HEK293 (cell line): ENCODE results near the gene PPP1R10.

Experiments
- CTCF ChIA-PET: fragments of 350-600 bp; formaldehyde crosslinking; extraction: SDS; loops from one replicate; lab custom pipeline; 2021; ENCODE audit warnings: antibody characterized with exemption; lab: Yijun Ruan, JAX
- POLR2A ChIA-PET: fragments of 300-600 bp; formaldehyde crosslinking; extraction: SDS; loops from one replicate; lab custom pipeline; 2020; ENCODE audit warnings: antibody characterized with exemption, inconsistent platforms; lab: Yijun Ruan, JAX
- H3K27ac ChIP-seq: fragments of 200-500 bp; sonication (Bioruptor generic); 2 replicates; pipeline ENCODE4 v1.5.1; 2014; ENCODE audit warnings: low read depth, low read length, control low read depth, inconsistent platforms; ENCODE audit errors: extremely low read depth
- H3K36me3 ChIP-seq, 2 experiments: fragments of 200-500 bp in 1 of 2; sonication (Bioruptor generic) in 1 of 2; 1 replicate in 1 of 2; 2 replicates in 1 of 2; pipeline ENCODE4 v1.5.1; 2014 to 2017; ENCODE audit warnings: inconsistent platforms in 2 of 2, low read length in 2 of 2; ENCODE audit not compliant: control insufficient read depth in 2 of 2, insufficient read depth in 1 of 2
- H3K4me1 ChIP-seq: fragments of 200-500 bp; sonication (Bioruptor generic); 2 replicates; pipeline ENCODE4 v1.5.1; 2014; ENCODE audit warnings: mild to moderate bottlenecking, low read length, inconsistent platforms; ENCODE audit not compliant: control insufficient read depth, insufficient read depth
- H3K4me3 ChIP-seq: 2 replicates; pipeline ENCODE4 v1.5.1; 2011; ENCODE audit warnings: low read depth, mild to moderate bottlenecking, control low read depth, low read length, moderate library complexity
- H3K9me3 ChIP-seq: fragments of 200-500 bp; sonication (Bioruptor generic); 2 replicates; pipeline ENCODE4 v1.5.1; 2014; ENCODE audit warnings: low read depth, low read length, inconsistent platforms; ENCODE audit not compliant: control insufficient read depth, insufficient read depth
- GLI4 ChIP-seq: fragments of 450-650 bp; formaldehyde crosslinking; IDR thresholded peaks from 2 replicates; pipeline ENCODE4 v1.5.1; 2016; ENCODE audit warnings: missing biosample characterization, missing genetic modification characterization
- GLIS2 ChIP-seq: fragments of 450-650 bp; formaldehyde crosslinking; IDR thresholded peaks from 2 replicates; pipeline ENCODE4 v1.5.1; 2016; ENCODE audit warnings: missing biosample characterization, missing genetic modification characterization
- WT1 ChIP-seq: fragments of 450-650 bp; formaldehyde crosslinking; IDR thresholded peaks from 2 replicates; pipeline ENCODE4 v1.5.1; 2016; ENCODE audit warnings: missing biosample characterization, missing genetic modification characterization
- ZFP37 ChIP-seq: fragments of 450-650 bp; formaldehyde crosslinking; IDR thresholded peaks from 2 replicates; pipeline ENCODE4 v1.5.1; 2016; ENCODE audit warnings: missing biosample characterization, missing genetic modification characterization
- ZNF10 ChIP-seq: fragments of 450-650 bp; formaldehyde crosslinking; IDR thresholded peaks from 2 replicates; pipeline ENCODE4 v1.5.1; 2017; ENCODE audit warnings: missing biosample characterization, missing genetic modification characterization
- ZNF112 ChIP-seq: fragments of 450-650 bp; formaldehyde crosslinking; IDR thresholded peaks from 2 replicates; pipeline ENCODE4 v1.5.0; 2017; ENCODE audit warnings: missing biosample characterization, missing genetic modification characterization
- ZNF214 ChIP-seq: fragments of 450-650 bp; formaldehyde crosslinking; IDR thresholded peaks from 2 replicates; pipeline ENCODE4 v1.5.1; 2017; ENCODE audit warnings: missing biosample characterization, mild to moderate bottlenecking, missing genetic modification characterization, borderline replicate concordance
- ZNF221 ChIP-seq: fragments of 450-650 bp; formaldehyde crosslinking; IDR thresholded peaks from 2 replicates; pipeline ENCODE4 v1.5.1; 2017; ENCODE audit warnings: missing biosample characterization, missing genetic modification characterization, borderline replicate concordance
- ZNF266 ChIP-seq: fragments of 450-650 bp; formaldehyde crosslinking; IDR thresholded peaks from 2 replicates; pipeline ENCODE4 v1.5.1; 2016; ENCODE audit warnings: missing biosample characterization, missing genetic modification characterization, low read depth
- ZNF302 ChIP-seq: fragments of 450-650 bp; formaldehyde crosslinking; IDR thresholded peaks from 2 replicates; pipeline ENCODE4 v1.5.1; 2016; ENCODE audit warnings: missing biosample characterization, missing genetic modification characterization, low read depth
- ZNF324 ChIP-seq: fragments of 450-650 bp; formaldehyde crosslinking; IDR thresholded peaks from 2 replicates; pipeline ENCODE4 v1.5.1; 2016; ENCODE audit warnings: missing biosample characterization, missing genetic modification characterization
- ZNF514 ChIP-seq: fragments of 450-650 bp; formaldehyde crosslinking; IDR thresholded peaks from 2 replicates; pipeline ENCODE4 v1.5.1; 2016; ENCODE audit warnings: missing biosample characterization, missing genetic modification characterization
- ZNF658 ChIP-seq: fragments of 450-650 bp; formaldehyde crosslinking; IDR thresholded peaks from 2 replicates; pipeline ENCODE4; 2016; ENCODE audit warnings: missing biosample characterization, missing genetic modification characterization
- ZNF830 ChIP-seq: fragments of 450-650 bp; IDR thresholded peaks from 2 replicates; pipeline ENCODE4 v1.5.0; 2018; ENCODE audit warnings: missing biosample characterization, missing genetic modification characterization, low read depth, mild to moderate bottlenecking, moderate library complexity
- ZXDB ChIP-seq: fragments of 450-650 bp; formaldehyde crosslinking; IDR thresholded peaks from 2 replicates; pipeline ENCODE4 v1.5.1; 2016; ENCODE audit warnings: missing biosample characterization, missing genetic modification characterization
- TF ChIP-seq, protein P1 (sequence below): fragments of 450-650 bp; formaldehyde crosslinking; IDR thresholded peaks from 2 replicates; pipeline ENCODE4 v1.5.1; 2016; ENCODE audit warnings: missing biosample characterization, missing genetic modification characterization
- TF ChIP-seq, protein P2 (sequence below): fragments of 450-650 bp; formaldehyde crosslinking; IDR thresholded peaks from 2 replicates; pipeline ENCODE4 v1.5.1; 2016; ENCODE audit warnings: missing biosample characterization, missing genetic modification characterization, low read depth
- TF ChIP-seq, protein P3 (sequence below): fragments of 450-650 bp; IDR thresholded peaks from 2 replicates; pipeline ENCODE4 v1.5.1; 2018; ENCODE audit warnings: missing biosample characterization, missing genetic modification characterization
- TF ChIP-seq, protein P4 (sequence below): fragments of 450-650 bp; formaldehyde crosslinking; IDR thresholded peaks from 2 replicates; pipeline ENCODE4 v1.5.1; 2016; ENCODE audit warnings: missing biosample characterization, missing genetic modification characterization
- TF ChIP-seq, protein P5 (sequence below): fragments of 450-650 bp; formaldehyde crosslinking; IDR thresholded peaks from 2 replicates; pipeline ENCODE4 v1.5.1; 2017; ENCODE audit warnings: missing biosample characterization, missing genetic modification characterization
- TF ChIP-seq, protein P6 (sequence below): fragments of 450-650 bp; formaldehyde crosslinking; IDR thresholded peaks from 2 replicates; pipeline ENCODE4 v1.5.1; 2016; ENCODE audit warnings: missing biosample characterization, missing genetic modification characterization, borderline replicate concordance
- TF ChIP-seq, protein P7 (sequence below): fragments of 450-650 bp; formaldehyde crosslinking; IDR thresholded peaks from 2 replicates; pipeline ENCODE4 v1.5.1; 2017; ENCODE audit warnings: missing biosample characterization, missing genetic modification characterization

Gene PPP1R10

DNA sequence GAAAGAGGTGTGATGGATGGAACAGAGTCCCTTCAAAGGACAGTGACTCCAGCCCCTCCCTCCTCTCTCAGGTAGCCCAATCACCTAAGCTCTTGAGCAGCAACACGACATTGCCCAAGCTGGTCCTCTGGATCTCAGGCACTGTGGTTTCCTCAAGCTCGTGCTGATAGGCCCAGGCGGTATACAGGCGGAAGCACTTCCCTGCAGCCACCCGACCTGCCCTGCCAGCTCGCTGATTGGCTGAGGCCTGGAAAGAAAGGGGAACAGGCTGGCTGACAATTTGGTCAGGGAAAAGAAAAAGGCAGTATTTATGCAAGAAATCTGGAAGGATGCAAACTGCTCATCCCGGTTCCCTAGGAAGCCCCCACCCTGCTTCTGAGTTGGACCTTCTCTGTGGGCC lies 39.5 kb upstream of the PPP1R10 start:
- no peak overlapping the region for H3K4me3 ChIP-seq
- TF ChIP-seq, protein P1, sequence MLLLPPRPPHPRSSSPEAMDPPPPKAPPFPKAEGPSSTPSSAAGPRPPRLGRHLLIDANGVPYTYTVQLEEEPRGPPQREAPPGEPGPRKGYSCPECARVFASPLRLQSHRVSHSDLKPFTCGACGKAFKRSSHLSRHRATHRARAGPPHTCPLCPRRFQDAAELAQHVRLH (tag by site-specific recombination) = no peak
- no peak for TF ChIP-seq ZNF830 (tag by site-specific recombination)
- no peak for TF ChIP-seq GLIS2
- no peak for TF ChIP-seq ZNF214 (tag by site-specific recombination)
- no peak for TF ChIP-seq ZNF302 (tag by site-specific recombination)
- TF ChIP-seq, protein P2, sequence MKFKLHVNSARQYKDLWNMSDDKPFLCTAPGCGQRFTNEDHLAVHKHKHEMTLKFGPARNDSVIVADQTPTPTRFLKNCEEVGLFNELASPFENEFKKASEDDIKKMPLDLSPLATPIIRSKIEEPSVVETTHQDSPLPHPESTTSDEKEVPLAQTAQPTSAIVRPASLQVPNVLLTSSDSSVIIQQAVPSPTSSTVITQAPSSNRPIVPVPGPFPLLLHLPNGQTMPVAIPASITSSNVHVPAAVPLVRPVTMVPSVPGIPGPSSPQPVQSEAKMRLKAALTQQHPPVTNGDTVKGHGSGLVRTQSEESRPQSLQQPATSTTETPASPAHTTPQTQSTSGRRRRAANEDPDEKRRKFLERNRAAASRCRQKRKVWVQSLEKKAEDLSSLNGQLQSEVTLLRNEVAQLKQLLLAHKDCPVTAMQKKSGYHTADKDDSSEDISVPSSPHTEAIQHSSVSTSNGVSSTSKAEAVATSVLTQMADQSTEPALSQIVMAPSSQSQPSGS (tag by site-specific recombination) = no peak
- TF ChIP-seq ZNF266 (tag by site-specific recombination) = no peak
- no peak for TF ChIP-seq WT1 (tag by site-specific recombination)
- TF ChIP-seq ZNF221 (tag by site-specific recombination) = no peak
- TF ChIP-seq, protein P3, sequence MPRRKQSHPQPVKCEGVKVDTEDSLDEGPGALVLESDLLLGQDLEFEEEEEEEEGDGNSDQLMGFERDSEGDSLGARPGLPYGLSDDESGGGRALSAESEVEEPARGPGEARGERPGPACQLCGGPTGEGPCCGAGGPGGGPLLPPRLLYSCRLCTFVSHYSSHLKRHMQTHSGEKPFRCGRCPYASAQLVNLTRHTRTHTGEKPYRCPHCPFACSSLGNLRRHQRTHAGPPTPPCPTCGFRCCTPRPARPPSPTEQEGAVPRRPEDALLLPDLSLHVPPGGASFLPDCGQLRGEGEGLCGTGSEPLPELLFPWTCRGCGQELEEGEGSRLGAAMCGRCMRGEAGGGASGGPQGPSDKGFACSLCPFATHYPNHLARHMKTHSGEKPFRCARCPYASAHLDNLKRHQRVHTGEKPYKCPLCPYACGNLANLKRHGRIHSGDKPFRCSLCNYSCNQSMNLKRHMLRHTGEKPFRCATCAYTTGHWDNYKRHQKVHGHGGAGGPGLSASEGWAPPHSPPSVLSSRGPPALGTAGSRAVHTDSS (tag by site-specific recombination) = no peak
- TF ChIP-seq ZNF514 (tag by site-specific recombination) = no peak
- TF ChIP-seq, protein P4, sequence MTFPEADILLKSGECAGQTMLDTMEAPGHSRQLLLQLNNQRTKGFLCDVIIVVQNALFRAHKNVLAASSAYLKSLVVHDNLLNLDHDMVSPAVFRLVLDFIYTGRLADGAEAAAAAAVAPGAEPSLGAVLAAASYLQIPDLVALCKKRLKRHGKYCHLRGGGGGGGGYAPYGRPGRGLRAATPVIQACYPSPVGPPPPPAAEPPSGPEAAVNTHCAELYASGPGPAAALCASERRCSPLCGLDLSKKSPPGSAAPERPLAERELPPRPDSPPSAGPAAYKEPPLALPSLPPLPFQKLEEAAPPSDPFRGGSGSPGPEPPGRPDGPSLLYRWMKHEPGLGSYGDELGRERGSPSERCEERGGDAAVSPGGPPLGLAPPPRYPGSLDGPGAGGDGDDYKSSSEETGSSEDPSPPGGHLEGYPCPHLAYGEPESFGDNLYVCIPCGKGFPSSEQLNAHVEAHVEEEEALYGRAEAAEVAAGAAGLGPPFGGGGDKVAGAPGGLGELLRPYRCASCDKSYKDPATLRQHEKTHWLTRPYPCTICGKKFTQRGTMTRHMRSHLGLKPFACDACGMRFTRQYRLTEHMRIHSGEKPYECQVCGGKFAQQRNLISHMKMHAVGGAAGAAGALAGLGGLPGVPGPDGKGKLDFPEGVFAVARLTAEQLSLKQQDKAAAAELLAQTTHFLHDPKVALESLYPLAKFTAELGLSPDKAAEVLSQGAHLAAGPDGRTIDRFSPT (tag by site-specific recombination) = no peak
- TF ChIP-seq ZNF112 (tag by site-specific recombination) = no peak
- TF ChIP-seq, protein P5, sequence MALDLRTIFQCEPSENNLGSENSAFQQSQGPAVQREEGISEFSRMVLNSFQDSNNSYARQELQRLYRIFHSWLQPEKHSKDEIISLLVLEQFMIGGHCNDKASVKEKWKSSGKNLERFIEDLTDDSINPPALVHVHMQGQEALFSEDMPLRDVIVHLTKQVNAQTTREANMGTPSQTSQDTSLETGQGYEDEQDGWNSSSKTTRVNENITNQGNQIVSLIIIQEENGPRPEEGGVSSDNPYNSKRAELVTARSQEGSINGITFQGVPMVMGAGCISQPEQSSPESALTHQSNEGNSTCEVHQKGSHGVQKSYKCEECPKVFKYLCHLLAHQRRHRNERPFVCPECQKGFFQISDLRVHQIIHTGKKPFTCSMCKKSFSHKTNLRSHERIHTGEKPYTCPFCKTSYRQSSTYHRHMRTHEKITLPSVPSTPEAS (tag by site-specific recombination) = no peak
- TF ChIP-seq ZNF324 (tag by site-specific recombination) = no peak
- TF ChIP-seq ZFP37 (tag by site-specific recombination) = no peak
- H3K27ac ChIP-seq = no peak overlapping the region
- H3K9me3 ChIP-seq = no peaks in the 10 kb centered on the region
- ChIA-PET POLR2A (interaction anchor here (0.6 to 1.6 kb wide), 2 partner anchors 16 to 249 kb away, joined by 5 read pairs; partner anchors contain the start of gene DHX16), CTCF (interaction anchor here (1.3 kb wide), 1 partner anchor 16 kb away, joined by 4 read pairs; the partner anchor contains the start of gene DHX16)
- H3K36me3 ChIP-seq = peaks cover 51 to 92% of the 10 kb centered on the region in 2 experiments
- H3K4me1 ChIP-seq = no peaks in the 10 kb centered on the region

DNA sequence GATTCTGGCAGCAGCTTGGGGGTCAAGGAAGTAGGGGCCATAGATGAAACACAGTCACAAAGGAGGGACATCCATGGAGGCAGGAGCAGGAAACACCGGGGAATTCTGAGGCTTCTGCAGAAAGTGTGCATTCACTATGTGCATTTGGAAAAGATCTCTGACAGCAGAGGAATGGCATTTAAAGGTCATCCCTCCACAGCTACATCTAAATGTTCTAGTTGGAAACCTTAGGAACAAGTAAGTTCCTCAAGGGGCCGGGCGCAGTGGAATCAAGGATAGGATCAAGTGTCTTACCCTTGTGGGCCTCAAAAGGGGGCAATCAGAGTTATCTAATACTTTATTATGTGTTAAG lies 38.7 kb upstream of the PPP1R10 start:
- no peaks in the 10 kb centered on the region for H3K9me3 ChIP-seq
- POLR2A ChIA-PET = no interaction called here
- no peaks in the 10 kb centered on the region for H3K4me1 ChIP-seq
- H3K4me3 ChIP-seq = no peak overlapping the region
- CTCF ChIA-PET = no interaction called here
- H3K27ac ChIP-seq = no peak overlapping the region
- H3K36me3 ChIP-seq = peaks cover 58 to 96% of the 10 kb centered on the region in 2 experiments
- TF ChIP-seq GLI4 (tag by site-specific recombination) (no peak), ZNF658 (no peak), ZNF10 (tag by site-specific recombination) (no peak), ZXDB (tag by site-specific recombination) (no peak)
- TF ChIP-seq, protein P6, sequence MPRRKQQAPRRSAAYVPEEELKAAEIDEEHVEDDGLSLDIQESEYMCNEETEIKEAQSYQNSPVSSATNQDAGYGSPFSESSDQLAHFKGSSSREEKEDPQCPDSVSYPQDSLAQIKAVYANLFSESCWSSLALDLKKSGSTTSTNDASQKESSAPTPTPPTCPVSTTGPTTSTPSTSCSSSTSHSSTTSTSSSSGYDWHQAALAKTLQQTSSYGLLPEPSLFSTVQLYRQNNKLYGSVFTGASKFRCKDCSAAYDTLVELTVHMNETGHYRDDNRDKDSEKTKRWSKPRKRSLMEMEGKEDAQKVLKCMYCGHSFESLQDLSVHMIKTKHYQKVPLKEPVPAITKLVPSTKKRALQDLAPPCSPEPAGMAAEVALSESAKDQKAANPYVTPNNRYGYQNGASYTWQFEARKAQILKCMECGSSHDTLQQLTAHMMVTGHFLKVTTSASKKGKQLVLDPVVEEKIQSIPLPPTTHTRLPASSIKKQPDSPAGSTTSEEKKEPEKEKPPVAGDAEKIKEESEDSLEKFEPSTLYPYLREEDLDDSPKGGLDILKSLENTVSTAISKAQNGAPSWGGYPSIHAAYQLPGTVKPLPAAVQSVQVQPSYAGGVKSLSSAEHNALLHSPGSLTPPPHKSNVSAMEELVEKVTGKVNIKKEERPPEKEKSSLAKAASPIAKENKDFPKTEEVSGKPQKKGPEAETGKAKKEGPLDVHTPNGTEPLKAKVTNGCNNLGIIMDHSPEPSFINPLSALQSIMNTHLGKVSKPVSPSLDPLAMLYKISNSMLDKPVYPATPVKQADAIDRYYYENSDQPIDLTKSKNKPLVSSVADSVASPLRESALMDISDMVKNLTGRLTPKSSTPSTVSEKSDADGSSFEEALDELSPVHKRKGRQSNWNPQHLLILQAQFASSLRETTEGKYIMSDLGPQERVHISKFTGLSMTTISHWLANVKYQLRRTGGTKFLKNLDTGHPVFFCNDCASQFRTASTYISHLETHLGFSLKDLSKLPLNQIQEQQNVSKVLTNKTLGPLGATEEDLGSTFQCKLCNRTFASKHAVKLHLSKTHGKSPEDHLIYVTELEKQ (tag by site-specific recombination) = no peak
- TF ChIP-seq, protein P7, sequence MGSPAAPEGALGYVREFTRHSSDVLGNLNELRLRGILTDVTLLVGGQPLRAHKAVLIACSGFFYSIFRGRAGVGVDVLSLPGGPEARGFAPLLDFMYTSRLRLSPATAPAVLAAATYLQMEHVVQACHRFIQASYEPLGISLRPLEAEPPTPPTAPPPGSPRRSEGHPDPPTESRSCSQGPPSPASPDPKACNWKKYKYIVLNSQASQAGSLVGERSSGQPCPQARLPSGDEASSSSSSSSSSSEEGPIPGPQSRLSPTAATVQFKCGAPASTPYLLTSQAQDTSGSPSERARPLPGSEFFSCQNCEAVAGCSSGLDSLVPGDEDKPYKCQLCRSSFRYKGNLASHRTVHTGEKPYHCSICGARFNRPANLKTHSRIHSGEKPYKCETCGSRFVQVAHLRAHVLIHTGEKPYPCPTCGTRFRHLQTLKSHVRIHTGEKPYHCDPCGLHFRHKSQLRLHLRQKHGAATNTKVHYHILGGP (tag by site-specific recombination) = no peak
